NCI-H2196 treated with DMSO at 0.1 percent for 48 hours (cell line): ENCODE data around the gene TUBB3.

Experiments
- DNase-seq: peaks from one replicate; lab custom pipeline; 2025; ENCODE audit not compliant: unreplicated experiment; lab: John Stamatoyannopoulos, UW

TUBB3 gene

GRCh38 chr16:89936981-89937380 is 13.8 kb downstream of the TUBB3 start:
- no peak for DNase-seq

- no peak for DNase-seq
These were observed 15.2 kb downstream of the TUBB3 start for GRCh38 chr16:89938175-89938885.

GRCh38 chr16:89944773-89945172 is 21.6 kb downstream of the TUBB3 start:
- no peak for DNase-seq

GRCh38 chr16:89945654-89946053 is 22.5 kb downstream of the TUBB3 start:
- DNase-seq: no peak

- DNase-seq: no peak
These were observed 23.4 kb downstream of the TUBB3 start for GRCh38 chr16:89946515-89946914.

GRCh38 chr16:89949121-89949742 is 26.1 kb downstream of the TUBB3 start:
- DNase-seq: no peak

- DNase-seq: no peak
These were observed 26.6 kb downstream of the TUBB3 start for GRCh38 chr16:89949756-89950155.

- no peak for DNase-seq
These were observed 28.4 kb downstream of the TUBB3 start for GRCh38 chr16:89951509-89951908.

- no peak for DNase-seq
These were observed 28.9 kb downstream of the TUBB3 start for GRCh38 chr16:89952049-89952448.

GRCh38 chr16:89952551-89952950 is 29.4 kb downstream of the TUBB3 start:
- DNase-seq: no peak

- DNase-seq: no peak
These were observed 30.7 kb downstream of the TUBB3 start for GRCh38 chr16:89953671-89954406.

- no peak for DNase-seq
These were observed 31.3 kb downstream of the TUBB3 start for GRCh38 chr16:89954462-89954861.

GRCh38 chr16:89955001-89955685 is 32.0 kb downstream of the TUBB3 start:
- DNase-seq: no peak

GRCh38 chr16:89956505-89957215 is 33.5 kb downstream of the TUBB3 start:
- no peak for DNase-seq

GRCh38 chr16:89957216-89957785 is 34.2 kb downstream of the TUBB3 start:
- no peak for DNase-seq

GRCh38 chr16:89958068-89958467 is 34.9 kb downstream of the TUBB3 start:
- DNase-seq: no peak

GRCh38 chr16:89958596-89958995 is 35.5 kb downstream of the TUBB3 start:
- DNase-seq: no peak

- no peak for DNase-seq
These were observed 37.8 kb downstream of the TUBB3 start for GRCh38 chr16:89960966-89961365.

GRCh38 chr16:89961920-89962319 is 38.8 kb downstream of the TUBB3 start:
- no peak for DNase-seq

- DNase-seq: no peak
These were observed 39.8 kb downstream of the TUBB3 start for GRCh38 chr16:89962754-89963498.
